Karpas-422 (cell line): ENCODE measurements around the gene PITRM1. TPM values are rescaled to one million over a fixed set of nuclear protein-coding genes. Genes with fewer than 3 reads are reported as not detected.

Source experiments
- DNase-seq: peaks from one replicate; pipeline ENCODE4 v3.0.0-alpha.2; 2015
- H2AFZ ChIP-seq: fragments of 200-600 bp; sonication (generic); 2 replicates; pipeline ENCODE4 v1.6.1; 2014; ENCODE audit warnings: antibody characterized with exemption, low read length, mixed read lengths
- H3K27ac ChIP-seq: fragments of 200-600 bp; sonication (generic); 2 replicates; pipeline ENCODE4 v1.5.1; 2014; ENCODE audit warnings: mild to moderate bottlenecking, low read length, moderate library complexity
- H3K27me3 ChIP-seq: fragments of 200-600 bp; sonication (generic); 2 replicates; pipeline ENCODE4 v1.6.1; 2014; ENCODE audit warnings: low read length, mixed read lengths
- H3K36me3 ChIP-seq: fragments of 200-600 bp; sonication (generic); 2 replicates; pipeline ENCODE4 v1.6.1; 2014; ENCODE audit warnings: low read length, mixed read lengths; ENCODE audit not compliant: insufficient read depth
- H3K4me1 ChIP-seq: fragments of 200-600 bp; sonication (generic); 2 replicates; pipeline ENCODE4 v1.6.1; 2014; ENCODE audit warnings: mild to moderate bottlenecking, low read length, mixed read lengths
- H3K4me2 ChIP-seq: fragments of 200-600 bp; sonication (generic); 2 replicates; pipeline ENCODE4 v1.6.1; 2014; ENCODE audit warnings: low read length, low read depth, mild to moderate bottlenecking; ENCODE audit not compliant: poor library complexity, severe bottlenecking
- H3K4me3 ChIP-seq: fragments of 200-600 bp; sonication (generic); 2 replicates; pipeline ENCODE4 v1.5.1; 2014; ENCODE audit warnings: mild to moderate bottlenecking, antibody characterized with exemption, low read length, mixed read lengths
- H3K79me2 ChIP-seq: fragments of 200-600 bp; sonication (generic); 2 replicates; pipeline ENCODE4 v1.6.1; 2014; ENCODE audit warnings: mild to moderate bottlenecking, low read length, mixed read lengths
- H3K9ac ChIP-seq: fragments of 200-600 bp; sonication (generic); 2 replicates; pipeline ENCODE4 v1.6.0; 2014; ENCODE audit warnings: low read length
- H3K9me2 ChIP-seq: fragments of 200-600 bp; sonication (generic), shearing (Covaris generic); replicated peaks from 2 replicates; pipeline ENCODE4 v1.6.0; 2014; ENCODE audit warnings: mild to moderate bottlenecking, low read length, moderate library complexity; ENCODE audit not compliant: insufficient read depth
- H3K9me3 ChIP-seq: fragments of 300-700, 200-600 bp; sonication (generic); 2 replicates; pipeline ENCODE4 v1.6.1; 2014; ENCODE audit warnings: low read length, mixed read lengths
- H4K20me1 ChIP-seq: fragments of 200-600 bp; sonication (generic); 2 replicates; pipeline ENCODE4 v1.6.1; 2014; ENCODE audit warnings: mild to moderate bottlenecking, antibody characterized with exemption, low read length, low read depth; ENCODE audit not compliant: insufficient read depth
- total RNA-seq: library from RNA; depleted of rRNA; stranded (reverse); fragments of >200 nt; shearing (Covaris generic); gene quantifications from 2 replicates; pipeline ENCODE4 v1.2.3, GENCODE V29; 2014; ENCODE audit warnings: low replicate concordance

PITRM1 gene
- total RNA-seq, 1 experiment from 2014 or later = 29.5 TPM

GRCh38 chr10:3137958-3138726 is 34.4 kb downstream of the PITRM1 start:
- Histone ChIP-seq H3K36me3 (peaks cover 68% of the 10 kb centered on the region), H3K9ac (no peak overlapping the region), H3K27me3 (no peaks in the 10 kb centered on the region), H2AFZ (no peak overlapping the region), H3K4me3 (no peak overlapping the region), H3K27ac (no peak overlapping the region), H4K20me1 (peaks cover 4% of the 10 kb centered on the region; the same call in 1 of the 2 replicates), H3K4me2 (no peak overlapping the region), H3K9me3 (no peaks in the 10 kb centered on the region), H3K4me1 (no peaks in the 10 kb centered on the region), H3K79me2 (no peaks in the 10 kb centered on the region), H3K9me2 (no peaks in the 10 kb centered on the region)
- DNase-seq = no peak

GRCh38 chr10:3136763-3137611 is 35.6 kb downstream of the PITRM1 start:
- Histone ChIP-seq H3K9me3 (no peaks in the 10 kb centered on the region), H2AFZ (no peak overlapping the region), H3K9me2 (no peaks in the 10 kb centered on the region), H3K9ac (no peak overlapping the region), H3K4me1 (no peaks in the 10 kb centered on the region), H3K79me2 (no peaks in the 10 kb centered on the region), H3K27ac (no peak overlapping the region), H4K20me1 (peaks cover 4% of the 10 kb centered on the region; the same call in 1 of the 2 replicates), H3K27me3 (no peaks in the 10 kb centered on the region), H3K4me2 (no peak overlapping the region), H3K36me3 (peaks cover 78% of the 10 kb centered on the region), H3K4me3 (no peak overlapping the region)
- no peak for DNase-seq

DNA sequence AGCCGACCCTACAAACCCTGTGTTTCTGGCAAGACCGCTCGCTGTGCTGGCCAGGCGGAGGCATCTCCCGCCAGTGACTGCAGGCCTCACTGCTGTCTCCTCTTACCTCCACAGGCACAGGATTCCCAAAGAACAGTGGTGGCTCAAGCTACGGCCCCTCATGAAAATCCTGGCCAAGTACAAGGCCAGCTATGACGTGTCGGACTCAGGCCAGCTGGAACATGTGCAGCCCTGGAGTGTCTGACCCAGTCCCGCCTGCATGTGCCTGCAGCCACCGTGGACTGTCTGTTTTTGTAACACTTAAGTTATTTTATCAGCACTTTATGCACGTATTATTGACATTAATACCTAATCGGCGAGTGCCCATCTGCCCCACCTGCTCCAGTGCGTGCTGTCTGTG is 36.2 kb downstream of the PITRM1 start:
- Histone ChIP-seq H3K4me1 (no peaks in the 10 kb centered on the region), H4K20me1 (peaks cover 4% of the 10 kb centered on the region; the same call in 1 of the 2 replicates), H3K9me3 (no peaks in the 10 kb centered on the region), H3K27ac (no peak overlapping the region), H3K36me3 (peaks cover 82% of the 10 kb centered on the region), H3K9ac (no peak overlapping the region), H3K4me3 (no peak overlapping the region), H3K9me2 (no peaks in the 10 kb centered on the region), H2AFZ (no peak overlapping the region), H3K79me2 (no peaks in the 10 kb centered on the region), H3K27me3 (no peaks in the 10 kb centered on the region), H3K4me2 (no peak overlapping the region)
- no peak for DNase-seq

DNA sequence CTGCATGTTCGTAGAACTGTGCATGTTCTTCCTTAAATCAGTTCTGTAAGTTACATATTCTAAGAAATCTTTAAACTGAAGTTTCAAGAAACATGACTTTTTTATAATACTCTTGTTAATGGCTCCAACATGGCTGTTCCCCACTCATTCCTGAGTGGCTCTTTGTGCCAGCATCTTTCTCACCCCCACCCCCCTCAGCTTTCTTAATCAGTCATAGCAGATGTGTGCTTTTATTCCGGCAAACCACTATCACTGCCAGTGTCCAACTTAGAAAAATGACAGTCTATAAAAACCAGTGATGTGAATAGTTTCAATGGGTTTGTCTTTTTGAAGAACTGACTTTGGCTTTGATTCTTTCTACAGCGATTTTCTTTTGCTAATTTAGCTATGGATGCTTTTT is 37.6 kb downstream of the PITRM1 start:
- no peak overlapping the region for H2AFZ ChIP-seq
- DNase-seq = no peak
- H3K27ac ChIP-seq = no peak overlapping the region

DNA sequence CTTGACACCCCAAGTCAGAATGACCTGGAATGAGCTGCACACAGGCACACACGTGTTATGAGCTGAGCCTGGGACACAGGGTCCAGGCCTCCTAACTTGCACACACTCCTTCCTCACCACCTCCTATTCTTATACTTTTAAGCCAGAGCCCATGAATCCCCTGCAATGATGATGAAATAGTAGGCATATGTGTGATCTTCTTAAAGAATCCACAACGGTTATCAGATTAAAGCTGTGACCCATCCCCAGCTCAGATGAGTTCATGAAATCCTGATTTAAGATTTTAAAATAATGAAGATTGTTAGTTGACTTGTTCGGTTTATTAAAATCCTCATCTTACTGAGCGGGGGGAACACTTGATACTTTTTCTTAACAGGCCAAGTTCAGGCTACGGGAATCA is 38.6 kb downstream of the PITRM1 start:
- H3K9me2 ChIP-seq = no peaks in the 10 kb centered on the region
- H3K4me2 ChIP-seq = no peak overlapping the region
- H4K20me1 ChIP-seq = peaks cover 3% of the 10 kb centered on the region; the same call in 1 of the 2 replicates
- H3K4me1 ChIP-seq = no peaks in the 10 kb centered on the region
- no peak for DNase-seq
- no peak overlapping the region for H3K9ac ChIP-seq
- H3K27ac ChIP-seq = no peak overlapping the region
- H3K4me3 ChIP-seq = no peak overlapping the region
- no peaks in the 10 kb centered on the region for H3K9me3 ChIP-seq
- H2AFZ ChIP-seq = no peak overlapping the region
- no peaks in the 10 kb centered on the region for H3K27me3 ChIP-seq
- H3K36me3 ChIP-seq = peaks cover 67% of the 10 kb centered on the region
- no peaks in the 10 kb centered on the region for H3K79me2 ChIP-seq

More for the DNA sequence above, 37.6 kb downstream of the PITRM1 start:
- no peaks in the 10 kb centered on the region for H3K9me3 ChIP-seq
- H3K4me1 ChIP-seq = no peaks in the 10 kb centered on the region
- no peaks in the 10 kb centered on the region for H3K27me3 ChIP-seq
- H4K20me1 ChIP-seq = peaks cover under 1% of the 10 kb centered on the region; the same call in 1 of the 2 replicates
- no peak overlapping the region for H3K4me2 ChIP-seq
- H3K4me3 ChIP-seq = no peak overlapping the region
- H3K9me2 ChIP-seq = no peaks in the 10 kb centered on the region
- no peaks in the 10 kb centered on the region for H3K79me2 ChIP-seq
- H3K9ac ChIP-seq = no peak overlapping the region
- peaks cover 72% of the 10 kb centered on the region for H3K36me3 ChIP-seq

DNA sequence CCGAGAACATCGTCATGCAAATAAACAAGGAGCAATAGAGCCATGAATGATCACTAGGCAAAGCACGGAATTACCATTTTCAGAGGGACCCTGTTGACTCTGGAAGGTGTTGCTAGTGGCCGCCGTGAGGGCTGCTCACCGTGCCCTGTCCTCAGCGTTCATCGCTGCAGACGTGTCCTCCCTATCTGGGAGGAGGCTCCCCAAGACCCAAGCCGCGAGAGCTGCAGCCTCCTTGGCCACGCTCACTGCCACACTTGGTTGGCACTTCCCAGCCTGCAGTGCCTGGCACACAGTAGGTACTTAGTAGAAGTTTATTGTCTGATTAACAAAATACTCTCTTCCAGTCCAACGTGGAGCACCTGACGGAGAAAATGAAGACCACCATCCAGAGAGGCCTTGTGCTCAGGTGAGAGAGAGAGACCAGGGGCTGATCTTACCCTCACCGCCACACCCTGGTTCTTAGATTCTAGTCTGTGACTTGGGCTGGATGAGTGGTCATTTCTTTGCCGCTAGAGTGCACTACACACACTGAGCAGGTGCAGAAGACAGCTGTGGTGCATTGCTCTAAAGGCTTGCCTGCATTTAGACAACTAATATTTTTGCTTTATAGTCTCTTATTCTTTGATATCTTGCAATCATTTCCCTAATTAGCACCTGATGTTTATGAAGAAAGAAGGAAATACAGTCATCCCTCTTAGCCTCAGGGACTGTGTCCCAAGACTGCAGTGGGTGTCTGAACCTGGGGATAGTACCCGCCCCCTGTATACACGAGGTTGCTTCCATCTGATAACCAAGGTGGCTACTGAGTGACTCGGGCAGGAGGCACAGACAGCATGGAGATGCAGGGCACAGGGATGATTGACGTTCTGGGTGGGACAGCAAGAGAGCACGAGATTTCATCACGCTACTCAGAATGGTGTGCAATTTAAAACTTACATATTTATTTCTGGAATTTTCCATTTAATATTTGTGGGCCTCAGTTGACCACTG is 40.3 kb downstream of the PITRM1 start:
- no peaks in the 10 kb centered on the region for H3K79me2 ChIP-seq
- no peak overlapping the region for H3K4me3 ChIP-seq
- no peak overlapping the region for H3K27ac ChIP-seq
- no peak overlapping the region for H3K4me2 ChIP-seq
- peaks cover 3% of the 10 kb centered on the region; the same call in 1 of the 2 replicates for H4K20me1 ChIP-seq
- no peaks in the 10 kb centered on the region for H3K4me1 ChIP-seq
- no peak overlapping the region for H3K9ac ChIP-seq
- no peaks in the 10 kb centered on the region for H3K9me2 ChIP-seq
- no peaks in the 10 kb centered on the region for H3K27me3 ChIP-seq
- H3K36me3 ChIP-seq = peaks cover 53% of the 10 kb centered on the region
- H2AFZ ChIP-seq = no peak overlapping the region
- no peaks in the 10 kb centered on the region for H3K9me3 ChIP-seq
- DNase-seq = no peak

DNA sequence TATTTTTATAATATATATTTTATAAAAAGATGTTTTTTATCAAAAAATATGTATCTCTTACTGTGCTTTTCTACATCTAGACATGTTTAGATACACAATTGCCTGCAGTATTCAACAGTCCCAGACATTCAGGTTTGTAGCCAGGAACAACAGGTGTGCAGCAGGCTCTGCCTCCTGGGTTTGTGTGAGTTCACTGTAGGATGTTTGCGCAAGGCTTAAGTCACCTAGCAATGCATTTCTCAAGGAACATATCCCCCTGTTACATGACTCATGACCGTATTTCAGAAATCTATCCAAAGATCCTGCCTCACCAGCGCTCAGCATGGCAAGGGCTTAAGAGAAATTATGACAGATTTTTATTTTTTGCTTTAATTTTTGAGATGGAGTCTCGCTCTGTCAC is 41.5 kb downstream of the PITRM1 start:
- Histone ChIP-seq H2AFZ (no peak overlapping the region), H3K4me3 (no peak overlapping the region), H3K79me2 (no peaks in the 10 kb centered on the region), H3K9me3 (no peaks in the 10 kb centered on the region), H4K20me1 (peaks cover 3% of the 10 kb centered on the region; the same call in 1 of the 2 replicates), H3K27ac (no peak overlapping the region), H3K9ac (no peak overlapping the region), H3K27me3 (no peaks in the 10 kb centered on the region), H3K4me1 (no peaks in the 10 kb centered on the region), H3K36me3 (peaks cover 46% of the 10 kb centered on the region), H3K4me2 (no peak overlapping the region), H3K9me2 (no peaks in the 10 kb centered on the region)
- DNase-seq = no peak
